ENCODE measurements around the gene HNRNPR. TPM values are rescaled to one million over a fixed set of nuclear protein-coding genes. Genes with fewer than 3 reads are reported as not detected.

The HNRNPR gene
- total and polyA plus RNA-seq, 9 of the 15 experiments (the other 6 are each of a cell fraction or from before 2014, with no cell fraction given) = 80.9 to 372 (median 301) TPM

- no peak for TF ChIP-seq ZNF398 (CRISPR knock-in tag; IDR thresholded peaks at IDR 0.05)
- no peak for TF ChIP-seq ZNF3 (CRISPR knock-in tag; IDR thresholded peaks at IDR 0.05)
- TF ChIP-seq ZNF445 (CRISPR knock-in tag; IDR thresholded peaks at IDR 0.05; ENCODE audit: low read depth) = no peak
- no peak for TF ChIP-seq ZNF23 (CRISPR knock-in tag; IDR thresholded peaks at IDR 0.05)
- TF ChIP-seq NFIC (IDR thresholded peaks at IDR 0.05) = peak; percentile 34
- TF ChIP-seq FOXK2 (conservative IDR thresholded peaks at IDR 0.05 in 1 of 2, IDR thresholded peaks at IDR 0.05 in 1 of 2; ENCODE audit: low read depth in 2 of 2) = no peak
- no peak for TF ChIP-seq HNRNPL (IDR thresholded peaks at IDR 0.05; ENCODE audit: low read depth, low read length)
- TF ChIP-seq CBX3 (IDR thresholded peaks at IDR 0.05; ENCODE audit: borderline replicate concordance in 1 of 2, low read length in 2 of 2) = no peak
- peak; percentile 74; the same call in 1 of the 2 replicates for TF ChIP-seq DPF2 (IDR thresholded peaks at IDR 0.05)
- TF ChIP-seq TRIM28 (IDR thresholded peaks at IDR 0.05) = no peak
- TF ChIP-seq BACH1 (tag; IDR thresholded peaks at IDR 0.05) = no peak
- no peak for TF ChIP-seq ZNF354B (CRISPR knock-in tag; IDR thresholded peaks at IDR 0.05)
- TF ChIP-seq NCOA4 (IDR thresholded peaks at IDR 0.05; ENCODE audit: partially characterized antibody) = no peak
- no peak for TF ChIP-seq CEBPZ (IDR thresholded peaks at IDR 0.05; ENCODE audit: borderline replicate concordance, low read depth, low read length)
- no peak for TF ChIP-seq KDM2B (CRISPR knock-in tag; IDR thresholded peaks at IDR 0.05)
- TF ChIP-seq ZNF77 (CRISPR knock-in tag; IDR thresholded peaks at IDR 0.05) = no peak
- no peak for TF ChIP-seq HOXB6 (CRISPR knock-in tag; IDR thresholded peaks at IDR 0.05; ENCODE audit: borderline replicate concordance)
- no peak for TF ChIP-seq KDM1A (IDR thresholded peaks at IDR 0.05)
- no peak for TF ChIP-seq ZBTB33 (CRISPR knock-in tag; IDR thresholded peaks at IDR 0.05)
- no peak for TF ChIP-seq ARID3B (CRISPR knock-in tag; IDR thresholded peaks at IDR 0.05; ENCODE audit: borderline replicate concordance)
- no peak for TF ChIP-seq ZNF57 (CRISPR knock-in tag; IDR thresholded peaks at IDR 0.05)
These were observed 2.0 kb downstream of the HNRNPR start (continued) for GRCh38 chr1:23341931-23342692.

Data from K562 (cell line).